GM12875 (cell line): ENCODE results near the gene VPS41.

Experiments
- H3K4me3 ChIP-seq: one replicate; pipeline ENCODE4 v1.5.1; 2011; ENCODE audit warnings: low read depth, low read length, control low read depth
- CTCF ChIP-seq: IDR thresholded peaks from 2 replicates; pipeline ENCODE4 v1.5.1; 2011; ENCODE audit warnings: low read depth, mild to moderate bottlenecking, control low read depth, inconsistent platforms, low read length, moderate library complexity, borderline replicate concordance; ENCODE audit not compliant: insufficient read depth

VPS41 gene

GRCh38 chr7:38830826-38831225 lies 78.2 kb downstream of the VPS41 start:
- no peak for TF ChIP-seq CTCF
- H3K4me3 ChIP-seq = no peak overlapping the region

GRCh38 chr7:38829488-38830165 lies 79.4 kb downstream of the VPS41 start:
- no peak for TF ChIP-seq CTCF
- no peak overlapping the region for H3K4me3 ChIP-seq

GRCh38 chr7:38828026-38828425 lies 81.0 kb downstream of the VPS41 start:
- H3K4me3 ChIP-seq = no peak overlapping the region
- no peak for TF ChIP-seq CTCF

GRCh38 chr7:38825721-38826440 lies 83.1 kb downstream of the VPS41 start:
- no peak for TF ChIP-seq CTCF

GRCh38 chr7:38824948-38825347 lies 84.0 kb downstream of the VPS41 start:
- H3K4me3 ChIP-seq = no peak overlapping the region
- TF ChIP-seq CTCF = no peak

More at GRCh38 chr7:38825721-38826440, 83.1 kb downstream of the VPS41 start:
- no peak overlapping the region for H3K4me3 ChIP-seq

- TF ChIP-seq CTCF = no peak
- no peak overlapping the region for H3K4me3 ChIP-seq
These were observed 86.4 kb downstream of the VPS41 start for GRCh38 chr7:38822549-38822948.

GRCh38 chr7:38820571-38820970 lies 88.4 kb downstream of the VPS41 start:
- TF ChIP-seq CTCF = no peak
- no peak overlapping the region for H3K4me3 ChIP-seq
